MG63 (cell line): ENCODE measurements around the gene C1QA. TPM values are rescaled to one million over a fixed set of nuclear protein-coding genes. Genes with fewer than 3 reads are reported as not detected.

Experiments used
- DNase-seq: peaks from one replicate; pipeline ENCODE4 v3.0.0-alpha.2; 2020
- H3K27me3 ChIP-seq: fragments of 250-450 bp; sonication (Bioruptor Pico); 2 replicates; pipeline ENCODE4 v1.5.1; 2020; ENCODE audit warnings: mild to moderate bottlenecking, moderate library complexity
- H3K36me3 ChIP-seq: fragments of 250-450 bp; sonication (Bioruptor Pico); 2 replicates; pipeline ENCODE4 v1.5.1; 2020; ENCODE audit warnings: mild to moderate bottlenecking, moderate library complexity
- H3K4me3 ChIP-seq: fragments of 250-450 bp; sonication (Bioruptor Pico); 2 replicates; pipeline ENCODE4 v1.5.1; 2020; ENCODE audit warnings: mild to moderate bottlenecking, moderate library complexity
- H3K9me3 ChIP-seq: fragments of 250-450 bp; sonication (Bioruptor Pico); 2 replicates; pipeline ENCODE4 v1.5.1; 2020; ENCODE audit warnings: mild to moderate bottlenecking, moderate library complexity
- total RNA-seq: library from RNA; depleted of rRNA; stranded (reverse); fragments of >200 nt; shearing (Covaris generic); gene quantifications from 2 replicates; pipeline ENCODE4 v1.2.3, GENCODE V29; 2014; ENCODE audit warnings: low replicate concordance

The C1QA gene
- total RNA-seq, 1 experiment from 2014 or later: not detected

DNA sequence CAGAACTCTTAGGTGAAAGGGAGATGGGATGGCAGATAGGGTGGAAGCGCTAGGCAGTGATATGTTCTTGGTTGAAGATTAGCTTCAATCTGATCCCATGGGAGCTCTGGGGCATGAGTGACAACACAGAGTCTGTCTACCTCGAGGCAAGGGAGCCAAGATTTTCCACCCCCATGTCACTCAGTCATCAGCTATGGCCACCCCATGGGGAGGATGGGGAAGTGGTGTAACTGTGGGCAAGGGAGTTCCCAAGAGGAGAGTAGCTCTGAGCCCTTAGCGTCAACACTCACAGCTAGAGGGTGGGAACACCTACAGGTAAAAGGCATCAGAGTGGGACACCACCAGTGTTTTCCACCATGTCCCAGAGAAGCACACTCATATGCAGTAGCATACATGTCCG lies 30.3 kb upstream of the C1QA start:
- peaks cover 33% of the 10 kb centered on the region for H3K27me3 ChIP-seq
- H3K4me3 ChIP-seq: no peak overlapping the region
- no peak for DNase-seq
- no peaks in the 10 kb centered on the region for H3K9me3 ChIP-seq
- H3K36me3 ChIP-seq: no peaks in the 10 kb centered on the region

GRCh38 chr1:22607154-22607553 lies 29.3 kb upstream of the C1QA start:
- no peak overlapping the region for H3K4me3 ChIP-seq
- peaks cover 38% of the 10 kb centered on the region for H3K27me3 ChIP-seq
- no peaks in the 10 kb centered on the region for H3K36me3 ChIP-seq
- no peaks in the 10 kb centered on the region for H3K9me3 ChIP-seq
- no peak for DNase-seq

GRCh38 chr1:22608361-22608760 lies 28.1 kb upstream of the C1QA start:
- no peaks in the 10 kb centered on the region for H3K9me3 ChIP-seq
- H3K36me3 ChIP-seq: no peaks in the 10 kb centered on the region
- peaks cover 44% of the 10 kb centered on the region for H3K27me3 ChIP-seq
- H3K4me3 ChIP-seq: no peak overlapping the region
- DNase-seq: no peak

GRCh38 chr1:22609291-22609690 lies 27.1 kb upstream of the C1QA start:
- DNase-seq: no peak
- H3K4me3 ChIP-seq: no peak overlapping the region
- H3K36me3 ChIP-seq: no peaks in the 10 kb centered on the region
- H3K27me3 ChIP-seq: peaks cover 43% of the 10 kb centered on the region
- no peaks in the 10 kb centered on the region for H3K9me3 ChIP-seq

GRCh38 chr1:22611530-22611947 lies 24.9 kb upstream of the C1QA start:
- Histone ChIP-seq H3K9me3 (no peaks in the 10 kb centered on the region), H3K27me3 (peaks cover 40% of the 10 kb centered on the region), H3K36me3 (no peaks in the 10 kb centered on the region), H3K4me3 (no peak overlapping the region)
- DNase-seq: peak; percentile 42

DNA sequence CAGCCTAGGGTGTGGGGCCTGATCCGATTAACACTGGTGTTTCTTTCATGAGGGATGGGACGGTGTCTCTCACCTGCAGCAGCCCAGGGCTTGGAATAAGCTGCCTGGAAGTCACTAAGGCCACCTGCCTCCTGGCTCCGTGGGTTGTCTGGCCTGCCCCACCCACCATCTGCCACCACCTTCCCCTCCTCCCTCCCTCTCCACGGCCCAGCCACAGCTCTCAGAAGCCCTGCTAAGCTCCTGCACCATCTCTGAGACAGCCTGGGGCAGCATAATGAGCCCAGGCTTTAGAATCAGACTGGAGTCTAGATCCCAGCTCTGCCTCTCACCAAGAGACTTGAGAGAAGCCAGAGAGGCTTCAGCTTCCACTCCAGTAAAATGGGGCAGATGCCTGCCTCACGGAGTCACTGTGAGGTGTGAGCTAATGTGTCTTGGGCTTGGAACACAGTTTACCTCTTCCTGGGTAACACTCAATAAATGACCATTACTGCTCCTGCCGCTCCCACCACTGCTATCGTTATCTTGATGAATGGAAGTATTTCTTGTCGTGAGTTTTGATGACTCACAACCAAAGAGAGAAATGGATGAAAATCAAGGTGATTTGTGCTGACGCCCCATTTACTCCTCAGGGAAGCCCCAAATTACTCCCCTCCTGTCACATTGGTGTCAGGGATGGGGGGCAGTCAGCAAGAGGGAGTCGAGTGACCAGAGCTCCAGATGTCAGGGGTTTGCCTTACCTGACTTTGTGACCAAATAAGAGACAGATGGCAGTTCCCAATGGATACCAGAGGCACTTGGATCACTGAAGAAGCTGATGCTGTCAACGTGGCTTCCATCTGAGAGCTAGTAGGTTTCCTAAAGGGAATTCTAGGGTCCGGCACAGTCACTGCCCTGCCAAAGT lies 23.5 kb upstream of the C1QA start:
- Histone ChIP-seq H3K4me3 (no peak overlapping the region), H3K9me3 (no peaks in the 10 kb centered on the region), H3K36me3 (no peaks in the 10 kb centered on the region), H3K27me3 (peaks cover 41% of the 10 kb centered on the region)
- no peak for DNase-seq

GRCh38 chr1:22613572-22613918 lies 22.9 kb upstream of the C1QA start:
- Histone ChIP-seq H3K4me3 (no peak overlapping the region), H3K27me3 (peaks cover 47% of the 10 kb centered on the region), H3K36me3 (no peaks in the 10 kb centered on the region), H3K9me3 (no peaks in the 10 kb centered on the region)
- DNase-seq: no peak

DNA sequence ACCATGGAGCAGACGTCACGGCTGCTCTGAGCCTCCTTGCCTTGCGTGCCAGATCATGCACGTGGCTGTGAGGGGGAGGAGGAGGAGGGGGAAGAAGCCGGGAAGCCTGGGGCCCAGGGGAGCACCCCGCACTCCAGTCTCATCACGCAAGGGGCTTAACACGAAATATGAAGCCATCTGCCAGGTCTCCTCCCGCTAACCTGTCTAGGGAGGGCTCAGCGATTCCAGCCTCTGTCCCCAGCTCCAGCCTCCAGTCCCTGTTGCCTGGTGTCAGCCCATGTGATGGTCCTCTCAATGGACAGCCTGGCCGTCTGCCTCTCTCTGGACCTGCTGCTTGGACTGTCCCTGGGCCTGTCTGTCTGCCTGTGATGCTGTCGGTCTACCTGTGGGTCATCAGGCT lies 22.5 kb upstream of the C1QA start:
- no peak overlapping the region for H3K4me3 ChIP-seq
- H3K27me3 ChIP-seq: peaks cover 51% of the 10 kb centered on the region
- DNase-seq: no peak
- H3K9me3 ChIP-seq: no peaks in the 10 kb centered on the region
- no peaks in the 10 kb centered on the region for H3K36me3 ChIP-seq

DNA sequence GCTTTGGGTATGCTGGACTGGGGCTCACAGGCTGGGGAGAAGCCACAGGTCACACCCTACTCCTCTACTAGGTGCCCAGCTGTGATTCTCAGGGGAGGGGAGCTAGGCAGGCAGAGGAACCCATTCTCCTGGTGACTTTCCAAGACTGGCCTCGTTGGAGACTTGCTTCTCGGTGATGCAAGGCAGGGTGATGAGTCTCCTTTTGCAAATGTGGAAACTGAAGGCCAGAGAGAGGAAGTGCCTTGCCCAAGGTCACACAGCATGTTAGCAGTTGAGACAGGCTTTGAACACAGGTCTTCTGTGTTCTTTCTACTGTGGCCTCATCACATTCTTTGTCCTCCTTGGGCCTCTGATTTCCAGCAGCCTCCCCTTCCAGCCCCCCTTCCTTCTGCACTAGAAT lies 20.5 kb upstream of the C1QA start:
- Histone ChIP-seq H3K36me3 (no peaks in the 10 kb centered on the region), H3K27me3 (peaks cover 64% of the 10 kb centered on the region), H3K4me3 (no peak overlapping the region), H3K9me3 (no peaks in the 10 kb centered on the region)
- no peak for DNase-seq

DNA sequence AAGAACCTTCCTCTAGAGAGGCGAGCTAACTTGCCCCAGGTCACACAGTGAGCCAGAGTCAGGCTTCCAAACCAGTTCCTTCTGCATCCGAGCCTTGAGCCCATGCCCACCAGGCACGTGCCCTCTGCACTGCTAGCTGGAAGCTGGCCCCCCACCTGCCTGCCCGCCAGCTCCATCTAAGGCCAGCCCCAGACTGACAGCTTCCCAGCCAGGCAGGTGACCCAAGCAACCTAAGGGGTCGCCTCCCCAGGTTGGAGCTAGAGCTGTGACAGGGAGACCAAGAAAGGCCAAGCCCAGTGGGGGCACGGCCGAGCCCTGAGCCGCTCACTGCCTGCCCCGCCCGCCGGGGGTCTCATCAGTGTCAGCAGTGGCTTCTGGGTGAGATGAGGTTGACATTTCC lies 19.9 kb upstream of the C1QA start:
- H3K4me3 ChIP-seq: no peak overlapping the region
- no peaks in the 10 kb centered on the region for H3K9me3 ChIP-seq
- H3K27me3 ChIP-seq: peaks cover 65% of the 10 kb centered on the region
- no peaks in the 10 kb centered on the region for H3K36me3 ChIP-seq
- no peak for DNase-seq

DNA sequence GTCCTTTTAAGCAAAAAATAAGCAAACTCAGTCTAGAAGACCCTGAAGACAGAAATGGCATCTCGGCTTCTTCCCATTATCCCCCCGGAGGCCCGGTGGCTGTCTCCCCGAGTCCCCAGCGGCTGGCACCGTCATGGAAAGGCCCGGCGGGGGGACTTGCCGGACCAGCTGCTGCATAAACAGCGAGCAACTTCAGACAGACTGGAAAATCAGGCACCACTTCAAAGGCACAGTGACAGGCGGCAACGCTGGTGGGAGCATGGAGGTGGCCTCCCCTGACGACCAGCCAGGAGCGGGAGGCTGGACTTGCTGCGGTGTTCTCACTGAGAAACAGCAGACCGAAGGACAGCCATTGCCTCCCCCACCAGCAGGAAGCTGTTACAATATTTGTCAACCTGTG lies 18.4 kb upstream of the C1QA start:
- H3K36me3 ChIP-seq: no peaks in the 10 kb centered on the region
- no peak overlapping the region for H3K4me3 ChIP-seq
- DNase-seq: no peak
- H3K9me3 ChIP-seq: no peaks in the 10 kb centered on the region
- H3K27me3 ChIP-seq: peaks cover 68% of the 10 kb centered on the region

GRCh38 chr1:22619252-22619651 lies 17.2 kb upstream of the C1QA start:
- H3K36me3 ChIP-seq: no peaks in the 10 kb centered on the region
- no peak overlapping the region for H3K4me3 ChIP-seq
- no peak for DNase-seq
- H3K27me3 ChIP-seq: peaks cover 62% of the 10 kb centered on the region
- H3K9me3 ChIP-seq: no peaks in the 10 kb centered on the region

DNA sequence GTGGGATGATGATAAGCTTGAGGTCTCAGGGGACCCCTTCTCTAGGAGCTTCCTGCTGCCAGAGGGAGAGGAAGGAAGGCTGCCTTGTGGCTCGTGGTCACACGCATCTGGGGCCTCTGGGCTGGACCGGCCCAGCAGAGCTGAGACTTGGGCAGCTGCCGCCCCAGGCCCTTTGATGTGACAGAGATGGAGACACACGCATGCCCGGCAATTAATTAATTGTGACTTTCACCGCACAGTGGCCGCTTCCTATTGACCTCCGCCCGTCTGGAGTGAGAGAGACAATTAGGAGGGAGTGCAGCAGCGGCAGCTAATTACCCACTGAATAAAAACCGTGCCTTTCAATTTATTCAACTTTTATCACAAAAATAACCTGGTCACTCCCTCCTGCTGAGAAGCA lies 16.6 kb upstream of the C1QA start:
- H3K27me3 ChIP-seq: peaks cover 60% of the 10 kb centered on the region
- H3K9me3 ChIP-seq: no peaks in the 10 kb centered on the region
- H3K4me3 ChIP-seq: no peak overlapping the region
- DNase-seq: no peak
- H3K36me3 ChIP-seq: no peaks in the 10 kb centered on the region

GRCh38 chr1:22621761-22622160 lies 14.7 kb upstream of the C1QA start:
- Histone ChIP-seq H3K4me3 (no peak overlapping the region), H3K36me3 (no peaks in the 10 kb centered on the region), H3K27me3 (peaks cover 55% of the 10 kb centered on the region), H3K9me3 (no peaks in the 10 kb centered on the region)
- DNase-seq: no peak

DNA sequence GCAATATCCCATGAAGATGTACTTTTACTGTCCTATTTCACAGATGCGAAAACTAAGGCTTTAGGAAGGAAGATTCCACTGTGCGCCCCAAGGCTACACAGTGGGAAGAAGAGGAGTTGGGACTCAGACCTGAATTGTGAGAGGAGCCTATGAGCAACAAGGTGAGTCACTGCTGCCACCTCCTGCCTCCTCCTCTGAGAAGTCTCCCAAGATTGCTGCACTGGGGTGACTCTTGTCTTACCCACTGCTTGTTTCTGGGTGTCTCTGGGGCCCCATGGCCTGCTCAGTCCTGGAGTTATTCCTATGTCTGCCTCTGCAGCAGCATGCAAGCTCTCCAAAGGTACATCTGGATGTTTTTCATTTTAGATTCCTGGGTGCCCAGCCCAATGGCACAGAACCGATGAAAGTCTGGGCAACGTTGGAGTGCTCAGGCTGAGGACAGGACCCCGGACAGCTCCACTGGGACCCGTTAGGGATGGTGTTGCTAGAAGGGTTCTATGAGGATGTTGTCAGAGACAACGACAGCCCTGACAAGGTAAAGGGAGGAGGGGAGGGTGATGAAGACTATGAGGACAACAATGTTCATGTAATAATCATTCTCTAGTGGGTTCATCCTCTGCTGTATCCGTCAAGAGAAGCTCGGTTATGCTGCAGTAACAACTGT lies 11.0 kb upstream of the C1QA start:
- H3K9me3 ChIP-seq: no peaks in the 10 kb centered on the region
- H3K27me3 ChIP-seq: peaks cover 33% of the 10 kb centered on the region
- no peaks in the 10 kb centered on the region for H3K36me3 ChIP-seq
- DNase-seq: no peak
- no peak overlapping the region for H3K4me3 ChIP-seq

- Histone ChIP-seq H3K36me3 (no peaks in the 10 kb centered on the region), H3K27me3 (peaks cover 36% of the 10 kb centered on the region), H3K4me3 (no peak overlapping the region), H3K9me3 (no peaks in the 10 kb centered on the region)
- DNase-seq: no peak
These were observed 9.9 kb upstream of the C1QA start for GRCh38 chr1:22626237-22627157.

GRCh38 chr1:22627331-22627730 lies 9.1 kb upstream of the C1QA start:
- Histone ChIP-seq H3K36me3 (no peaks in the 10 kb centered on the region), H3K27me3 (peaks cover 42% of the 10 kb centered on the region), H3K4me3 (no peak overlapping the region), H3K9me3 (no peaks in the 10 kb centered on the region)
- DNase-seq: no peak
